CD4-positive, alpha-beta T cell (primary cell): Measurements from ENCODE around the gene ETS2. TPM values are rescaled to one million over a fixed set of nuclear protein-coding genes. Genes with fewer than 3 reads are reported as not detected.

ENCODE experiments used
- ATAC-seq: fragments of 200-7000 bp; cut with Tn5 transposase; one replicate; pipeline ENCODE4 v1.10.0; 2022; ENCODE audit warnings: mild to moderate bottlenecking; ENCODE audit not compliant: poor library complexity
- CTCF ChIA-PET: fragments of 350-600 bp; sonication (Branson Sonifier 250); formaldehyde crosslinking; loops from one replicate; lab custom pipeline; 2021; ENCODE audit warnings: antibody characterized with exemption, inconsistent platforms; lab: Charles Lee
- POLR2A ChIA-PET: fragments of 350-600 bp; sonication (Branson Sonifier 250); formaldehyde crosslinking; loops from one replicate; lab custom pipeline; 2021; ENCODE audit warnings: antibody characterized with exemption, inconsistent platforms; lab: Charles Lee
- DNase-seq, 14 experiments: peaks; one replicate each; pipeline ENCODE4 v3.0.0-alpha.2; 2013 to 2020; ENCODE audit warnings: mixed read lengths in 2 of 14
- H3K27ac ChIP-seq, 2 donors: one replicate each; pipeline versions ENCODE4 v1.5.1 to v1.7.0; 2013; ENCODE audit warnings: low read length in 2 of 2, low read depth in 1 of 2, mild to moderate bottlenecking in 1 of 2
- H3K27me3 ChIP-seq, 2 experiments: 1 replicate in 1 of 2; 2 replicates in 1 of 2; pipeline versions ENCODE4 v1.6.1 to v1.7.0; 2013; ENCODE audit warnings: low read length in 2 of 2, control low read depth in 1 of 2, mild to moderate bottlenecking in 1 of 2, moderate library complexity in 1 of 2; ENCODE audit not compliant: insufficient read depth in 2 of 2, control insufficient read depth in 1 of 2
- H3K36me3 ChIP-seq: one replicate; pipeline ENCODE4 v1.6.1; 2013; ENCODE audit warnings: low read length, control low read depth; ENCODE audit not compliant: insufficient read depth
- H3K4me1 ChIP-seq: one replicate; pipeline ENCODE4 v1.6.1; 2013; ENCODE audit warnings: low read length, control low read depth; ENCODE audit not compliant: insufficient read depth
- H3K4me3 ChIP-seq: one replicate; pipeline ENCODE4 v1.5.1; 2013; ENCODE audit warnings: mild to moderate bottlenecking, low read length, moderate library complexity
- H3K9me3 ChIP-seq, 2 experiments: 1 replicate in 1 of 2; 2 replicates in 1 of 2; pipeline versions ENCODE4 v1.6.1 to v1.7.0; 2013; ENCODE audit warnings: low read length in 2 of 2, mild to moderate bottlenecking in 2 of 2, control low read depth in 1 of 2, moderate library complexity in 1 of 2; ENCODE audit not compliant: control insufficient read depth in 1 of 2, insufficient read depth in 1 of 2
- H3K27ac Mint-ChIP-seq: one replicate; pipeline ENCODE4 v1.8.0; 2020; ENCODE audit warnings: mixed read lengths
- H3K27me3 Mint-ChIP-seq: one replicate; pipeline ENCODE4 v1.8.0; 2021; ENCODE audit warnings: mixed read lengths
- H3K36me3 Mint-ChIP-seq: one replicate; pipeline ENCODE4 v1.8.0; 2021; ENCODE audit warnings: low read depth, mixed read lengths
- H3K4me1 Mint-ChIP-seq: one replicate; pipeline ENCODE4 v1.8.0; 2021; ENCODE audit warnings: low read depth, mixed read lengths
- H3K4me3 Mint-ChIP-seq: one replicate; pipeline ENCODE4 v1.8.0; 2020; ENCODE audit warnings: mild to moderate bottlenecking, mixed read lengths
- H3K9me3 Mint-ChIP-seq: one replicate; pipeline ENCODE4 v1.8.0; 2020; ENCODE audit warnings: mixed read lengths
- intact Hi-C, 2 experiments: fragments of 100-400 bp; cut with DNase I in 1 of 2; cut with micrococcal nuclease in 1 of 2; formaldehyde crosslinking; loops; one replicate each; pipeline versions ENCODE4 v1.15.1 to v1.9.0; 2023 to 2025; cut with DNase I, micrococcal nuclease
- total RNA-seq, 174 experiments: library from RNA in 2 of 174; stranded (reverse) in 2 of 174; gene quantifications; one replicate each; pipeline ENCODE4 v1.2.3 and lab custom pipeline; 2021 to 2026
- TF ChIP-seq, protein P1 (sequence below): fragments of 200-600 bp; IDR thresholded peaks from one replicate; pipeline ENCODE4 v1.8.0; 2022; ENCODE audit warnings: antibody characterized with exemption, mild to moderate bottlenecking

ETS2 gene
- total RNA-seq, 2 experiments from 2014 or later: 11.4 to 13.9 TPM

DNA sequence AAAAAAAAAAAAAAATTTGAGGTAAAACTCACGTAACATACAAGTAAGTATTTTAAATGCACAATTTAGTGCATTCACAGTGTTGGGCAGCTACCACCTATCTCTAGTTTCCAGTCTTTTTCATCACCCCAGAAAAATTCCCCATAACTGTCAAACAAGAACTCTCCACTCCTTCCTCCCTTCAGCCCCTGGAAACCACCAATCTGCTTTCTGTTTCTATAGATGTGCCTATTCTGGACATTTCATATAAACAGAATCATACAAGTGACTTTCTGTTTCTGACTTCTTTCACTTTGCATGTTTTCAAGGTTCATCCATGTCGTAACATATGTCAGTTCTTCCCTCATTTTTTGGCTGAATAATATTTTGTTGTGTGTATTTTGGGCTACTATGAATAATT, 24.9 kb upstream of the ETS2 start:
- ChIA-PET CTCF (interaction anchor here (0.6 kb wide), 1 partner anchor 19 kb away, joined by 3 read pairs; no protein-coding TSS in a partner anchor), POLR2A (interaction anchor here (0.6 kb wide), 1 partner anchor 28 kb away, joined by 6 read pairs; no protein-coding TSS in a partner anchor)
- peaks cover 2% of the 10 kb centered on the region for H3K4me1 ChIP-seq
- Mint-ChIP-seq H3K36me3 (peaks cover 7% of the 10 kb centered on the region), H3K27ac (no peak overlapping the region), H3K4me1 (no peaks in the 10 kb centered on the region), H3K27me3 (no peaks in the 10 kb centered on the region), H3K9me3 (peaks cover 13% of the 10 kb centered on the region), H3K4me3 (no peak overlapping the region)
- no peaks in the 10 kb centered on the region for H3K27me3 ChIP-seq
- intact Hi-C loops: no loop called here
- DNase-seq: peak in 2 of 14 experiments; percentile 21 to 37
- TF ChIP-seq, protein P1, sequence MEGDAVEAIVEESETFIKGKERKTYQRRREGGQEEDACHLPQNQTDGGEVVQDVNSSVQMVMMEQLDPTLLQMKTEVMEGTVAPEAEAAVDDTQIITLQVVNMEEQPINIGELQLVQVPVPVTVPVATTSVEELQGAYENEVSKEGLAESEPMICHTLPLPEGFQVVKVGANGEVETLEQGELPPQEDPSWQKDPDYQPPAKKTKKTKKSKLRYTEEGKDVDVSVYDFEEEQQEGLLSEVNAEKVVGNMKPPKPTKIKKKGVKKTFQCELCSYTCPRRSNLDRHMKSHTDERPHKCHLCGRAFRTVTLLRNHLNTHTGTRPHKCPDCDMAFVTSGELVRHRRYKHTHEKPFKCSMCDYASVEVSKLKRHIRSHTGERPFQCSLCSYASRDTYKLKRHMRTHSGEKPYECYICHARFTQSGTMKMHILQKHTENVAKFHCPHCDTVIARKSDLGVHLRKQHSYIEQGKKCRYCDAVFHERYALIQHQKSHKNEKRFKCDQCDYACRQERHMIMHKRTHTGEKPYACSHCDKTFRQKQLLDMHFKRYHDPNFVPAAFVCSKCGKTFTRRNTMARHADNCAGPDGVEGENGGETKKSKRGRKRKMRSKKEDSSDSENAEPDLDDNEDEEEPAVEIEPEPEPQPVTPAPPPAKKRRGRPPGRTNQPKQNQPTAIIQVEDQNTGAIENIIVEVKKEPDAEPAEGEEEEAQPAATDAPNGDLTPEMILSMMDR: no peak
- no peak overlapping the region for H3K27ac ChIP-seq
- H3K9me3 ChIP-seq: peaks cover 9 to 13% of the 10 kb centered on the region in 2 experiments
- ATAC-seq: no peak
- no peaks in the 10 kb centered on the region for H3K36me3 ChIP-seq
- no peak overlapping the region for H3K4me3 ChIP-seq

DNA sequence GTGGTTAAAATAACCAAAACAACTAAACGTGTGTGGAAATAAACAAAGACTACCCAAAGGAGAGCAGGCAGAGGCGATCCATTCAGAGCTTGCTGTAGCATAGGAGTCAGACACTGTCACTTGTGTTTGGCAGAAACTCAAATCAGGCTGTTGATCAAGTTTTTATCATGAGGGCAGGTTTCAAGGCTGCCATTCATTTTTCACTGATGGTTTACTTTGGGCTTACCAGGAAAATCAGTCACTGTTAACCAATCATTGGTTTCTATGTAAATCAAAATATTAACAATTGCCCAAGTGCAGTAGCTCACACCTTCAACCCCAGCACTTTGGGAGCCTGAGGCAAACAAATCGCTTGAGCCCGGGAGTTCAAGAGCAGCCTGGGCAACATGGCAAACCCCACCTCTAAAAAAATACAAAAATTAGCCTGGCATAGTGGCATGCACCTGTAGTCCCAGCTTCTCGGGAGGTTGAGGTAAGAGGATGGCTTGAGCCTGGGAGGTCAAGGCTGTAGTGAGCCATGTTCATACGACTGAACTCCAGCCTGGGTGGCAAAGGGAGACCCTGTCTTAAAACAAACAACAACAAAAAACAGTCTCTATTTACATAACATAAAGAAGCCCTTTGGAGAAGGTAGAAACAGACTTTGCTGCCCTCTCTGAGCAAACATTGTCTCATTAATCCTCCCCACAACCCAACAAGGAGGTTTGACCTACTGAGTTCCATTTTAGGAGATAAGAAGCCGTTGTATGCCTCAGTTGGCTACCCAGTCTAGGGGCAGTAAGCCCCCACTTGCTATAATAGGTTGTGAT, 21.1 kb upstream of the ETS2 start:
- no peak for DNase-seq
- Mint-ChIP-seq H3K36me3 (peaks cover 7% of the 10 kb centered on the region), H3K27ac (no peak overlapping the region), H3K4me1 (no peaks in the 10 kb centered on the region), H3K4me3 (no peak overlapping the region), H3K27me3 (no peaks in the 10 kb centered on the region), H3K9me3 (peaks cover 7% of the 10 kb centered on the region)
- ChIA-PET CTCF (no interaction called here), POLR2A (no interaction called here)
- Histone ChIP-seq H3K4me1 (no peaks in the 10 kb centered on the region), H3K36me3 (no peaks in the 10 kb centered on the region), H3K27ac (no peak overlapping the region), H3K9me3 (peaks cover 9% of the 10 kb centered on the region in 2 experiments), H3K27me3 (no peaks in the 10 kb centered on the region), H3K4me3 (no peak overlapping the region)
- intact Hi-C loops: no loop called here
- no peak for ATAC-seq
- TF ChIP-seq, protein P1: no peak

DNA sequence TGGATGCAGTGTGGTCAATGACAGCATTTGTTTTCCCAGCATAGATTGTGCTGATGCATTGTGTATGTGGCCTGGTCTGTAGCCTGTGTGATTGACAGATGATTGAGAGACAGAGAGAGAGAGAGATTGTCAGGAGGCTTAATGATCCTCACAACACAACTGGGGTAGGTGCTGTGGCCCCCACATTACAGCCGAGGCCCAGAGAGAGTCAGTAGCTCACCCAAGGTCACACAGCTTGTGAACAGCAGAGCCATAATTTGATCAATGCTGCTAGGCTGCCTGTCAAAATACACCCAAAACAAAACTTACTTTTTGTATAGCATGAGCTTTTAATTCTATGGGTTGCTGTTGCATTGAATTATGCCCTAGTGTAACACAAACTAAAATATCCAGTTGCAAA, 20.2 kb upstream of the ETS2 start:
- H3K9me3 Mint-ChIP-seq: peaks cover 7% of the 10 kb centered on the region
- H3K4me1 ChIP-seq: no peaks in the 10 kb centered on the region
- no peak overlapping the region for H3K4me3 ChIP-seq
- H3K4me1 Mint-ChIP-seq: no peaks in the 10 kb centered on the region
- no peaks in the 10 kb centered on the region for H3K27me3 Mint-ChIP-seq
- ATAC-seq (no peak), DNase-seq (no peak)
- H3K9me3 ChIP-seq: peaks cover 9% of the 10 kb centered on the region in 2 experiments
- POLR2A ChIA-PET: no interaction called here
- CTCF ChIA-PET: no interaction called here
- H3K27ac ChIP-seq: no peak overlapping the region
- intact Hi-C loops: no loop called here
- no peak overlapping the region for H3K27ac Mint-ChIP-seq
- TF ChIP-seq, protein P1: no peak
- H3K36me3 ChIP-seq: no peaks in the 10 kb centered on the region
- no peak overlapping the region for H3K4me3 Mint-ChIP-seq
- H3K27me3 ChIP-seq: no peaks in the 10 kb centered on the region
- H3K36me3 Mint-ChIP-seq: peaks cover 7% of the 10 kb centered on the region
